Cardiac fibroblast (primary cell): ENCODE measurements around the gene LEMD1.
A peak's percentile ranks its signal among the peaks of the same experiment; 100 is the strongest.

Experiments
- DNase-seq, 2 donors: peaks; one replicate each; pipeline versions ENCODE4 v3.0.0 to v3.0.0-alpha.2; 2010; ENCODE audit warnings: low read depth in 2 of 2
- H3K4me3 ChIP-seq, 2 donors: replicated peaks in 1 of 2; 1 replicate in 1 of 2; 2 replicates in 1 of 2; pipeline ENCODE4 v1.5.1; 2011; ENCODE audit warnings: low read depth in 2 of 2, low read length in 2 of 2, mild to moderate bottlenecking in 2 of 2, moderate library complexity in 1 of 2
- TF ChIP-seq, protein P1 (sequence below): IDR thresholded peaks from one replicate; pipeline ENCODE4 v1.5.1; 2011; ENCODE audit warnings: low read depth, mild to moderate bottlenecking, low read length, inconsistent platforms

Gene LEMD1

DNA sequence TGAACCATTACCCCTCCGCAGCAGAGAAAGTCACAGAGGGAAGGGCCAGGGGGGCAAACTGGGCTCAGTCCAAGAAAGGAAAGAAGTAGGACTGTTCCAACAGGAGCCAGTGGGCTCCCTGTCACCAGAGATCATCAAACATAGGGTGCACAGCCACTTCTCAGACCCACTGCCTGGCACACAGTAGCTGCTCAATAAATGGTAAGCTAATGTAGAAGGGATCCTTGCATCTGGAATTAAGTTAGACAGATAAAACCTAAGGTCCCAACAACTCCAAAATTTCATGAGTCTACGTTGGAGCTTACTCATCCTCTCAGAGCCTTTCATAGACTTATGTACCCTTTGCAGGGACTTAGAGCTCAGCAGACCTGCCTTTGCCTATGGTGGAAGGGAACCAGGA lies 30.5 kb upstream of the LEMD1 start:
- TF ChIP-seq, protein P1, sequence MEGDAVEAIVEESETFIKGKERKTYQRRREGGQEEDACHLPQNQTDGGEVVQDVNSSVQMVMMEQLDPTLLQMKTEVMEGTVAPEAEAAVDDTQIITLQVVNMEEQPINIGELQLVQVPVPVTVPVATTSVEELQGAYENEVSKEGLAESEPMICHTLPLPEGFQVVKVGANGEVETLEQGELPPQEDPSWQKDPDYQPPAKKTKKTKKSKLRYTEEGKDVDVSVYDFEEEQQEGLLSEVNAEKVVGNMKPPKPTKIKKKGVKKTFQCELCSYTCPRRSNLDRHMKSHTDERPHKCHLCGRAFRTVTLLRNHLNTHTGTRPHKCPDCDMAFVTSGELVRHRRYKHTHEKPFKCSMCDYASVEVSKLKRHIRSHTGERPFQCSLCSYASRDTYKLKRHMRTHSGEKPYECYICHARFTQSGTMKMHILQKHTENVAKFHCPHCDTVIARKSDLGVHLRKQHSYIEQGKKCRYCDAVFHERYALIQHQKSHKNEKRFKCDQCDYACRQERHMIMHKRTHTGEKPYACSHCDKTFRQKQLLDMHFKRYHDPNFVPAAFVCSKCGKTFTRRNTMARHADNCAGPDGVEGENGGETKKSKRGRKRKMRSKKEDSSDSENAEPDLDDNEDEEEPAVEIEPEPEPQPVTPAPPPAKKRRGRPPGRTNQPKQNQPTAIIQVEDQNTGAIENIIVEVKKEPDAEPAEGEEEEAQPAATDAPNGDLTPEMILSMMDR = no peak
- no peak for DNase-seq
- no peak overlapping the region for H3K4me3 ChIP-seq

DNA sequence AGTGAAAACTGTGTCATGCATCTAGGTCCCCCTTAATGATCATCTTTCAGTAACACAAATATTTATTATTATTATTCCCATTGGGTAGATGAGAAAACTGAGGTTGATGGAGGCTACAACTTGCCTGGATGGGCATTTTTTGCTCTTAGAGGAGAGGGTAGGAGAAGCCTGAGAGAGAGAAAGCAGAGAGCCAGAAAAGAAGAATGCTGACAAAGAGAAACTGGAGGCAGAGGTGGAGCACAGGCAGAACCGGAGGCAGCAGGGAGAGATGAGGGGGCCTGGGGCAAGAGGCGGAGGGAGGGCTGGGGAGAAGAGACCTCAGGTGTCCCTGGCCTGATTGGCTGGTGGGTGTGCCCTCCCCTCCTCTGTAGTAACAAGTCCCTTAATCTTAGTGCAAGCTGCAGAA lies 29.9 kb upstream of the LEMD1 start:
- TF ChIP-seq, protein P1 = no peak
- no peak for DNase-seq
- no peak overlapping the region for H3K4me3 ChIP-seq

DNA sequence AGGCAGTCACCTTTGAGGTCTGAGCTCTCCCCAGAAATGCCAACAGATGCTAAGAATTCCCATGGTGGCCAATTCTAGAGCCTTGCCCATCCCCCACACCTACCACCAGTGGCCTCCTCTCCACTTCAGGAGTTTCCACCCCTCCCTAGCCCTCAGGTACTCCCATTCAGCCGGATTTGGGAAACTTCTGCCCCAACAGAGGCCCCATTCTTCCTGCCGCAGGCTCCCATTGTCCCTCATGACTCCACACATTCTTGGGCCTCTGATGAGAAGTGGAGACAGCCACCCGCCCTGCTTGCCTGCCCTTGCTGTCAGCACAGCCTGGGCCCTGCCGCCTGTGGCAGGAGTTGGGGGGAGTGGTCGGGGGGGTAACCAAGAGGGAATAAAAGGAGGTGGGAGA lies 29.3 kb upstream of the LEMD1 start:
- H3K4me3 ChIP-seq = no peak overlapping the region
- DNase-seq = no peak
- TF ChIP-seq, protein P1 = no peak

DNA sequence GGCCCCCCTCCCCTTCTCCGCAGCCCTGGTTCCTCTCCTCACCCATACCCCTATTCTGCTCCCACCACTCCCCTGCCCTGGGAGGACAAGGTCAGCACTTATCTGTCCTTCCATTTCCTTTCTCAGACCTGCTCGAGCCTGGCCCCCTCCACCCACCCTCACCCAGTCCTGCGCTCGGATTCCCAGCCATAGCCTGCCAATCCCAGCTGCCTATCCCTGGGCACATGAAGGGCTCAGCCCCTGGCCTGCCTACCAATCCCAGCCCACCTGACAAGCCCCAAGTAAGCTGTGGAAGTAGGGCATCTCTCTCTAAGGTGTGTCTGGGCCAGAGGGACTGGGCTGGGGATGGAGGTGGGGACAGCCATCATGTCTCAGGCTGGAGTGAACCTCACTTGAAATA lies 28.6 kb upstream of the LEMD1 start:
- no peak for DNase-seq
- TF ChIP-seq, protein P1 = no peak
- H3K4me3 ChIP-seq = no peak overlapping the region

DNA sequence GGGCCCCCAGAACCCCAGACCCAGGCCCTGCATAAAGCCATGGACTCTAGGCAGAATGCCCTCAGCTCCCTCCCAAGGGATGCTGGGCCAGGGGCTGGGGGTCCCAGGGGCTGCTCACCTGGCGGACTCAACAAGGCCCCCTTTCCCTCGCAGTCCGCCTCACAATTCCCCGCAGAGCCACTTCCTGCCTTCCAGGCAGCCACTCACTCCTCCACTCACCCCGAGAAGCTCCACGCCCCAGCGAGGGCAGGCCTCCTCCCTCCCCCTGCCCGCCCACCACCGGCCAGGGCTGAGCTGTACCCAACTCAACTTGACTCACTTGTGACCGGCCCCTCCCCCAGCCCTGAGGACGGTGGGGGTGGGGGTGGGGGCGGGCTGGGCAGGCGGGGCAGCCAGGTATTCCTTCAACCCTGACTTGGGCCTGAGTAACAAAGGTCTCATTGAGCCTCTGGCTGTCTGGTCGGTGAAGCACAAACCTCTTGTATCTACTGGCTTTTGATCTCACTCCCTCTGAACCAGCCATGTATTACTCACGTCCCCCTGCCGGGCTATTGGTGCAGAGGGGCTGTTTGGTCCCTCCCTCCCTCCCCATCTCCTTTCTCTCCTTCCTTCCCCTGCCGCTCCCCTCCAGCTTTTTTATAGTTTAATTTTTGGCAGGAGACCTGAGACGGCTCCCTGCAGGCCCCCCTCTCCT lies 28.0 kb upstream of the LEMD1 start:
- DNase-seq = peak; percentile 22 to 66
- H3K4me3 ChIP-seq = peak overlapping the region in 1 of 2 donors; percentile 46
- TF ChIP-seq, protein P1 = no peak

DNA sequence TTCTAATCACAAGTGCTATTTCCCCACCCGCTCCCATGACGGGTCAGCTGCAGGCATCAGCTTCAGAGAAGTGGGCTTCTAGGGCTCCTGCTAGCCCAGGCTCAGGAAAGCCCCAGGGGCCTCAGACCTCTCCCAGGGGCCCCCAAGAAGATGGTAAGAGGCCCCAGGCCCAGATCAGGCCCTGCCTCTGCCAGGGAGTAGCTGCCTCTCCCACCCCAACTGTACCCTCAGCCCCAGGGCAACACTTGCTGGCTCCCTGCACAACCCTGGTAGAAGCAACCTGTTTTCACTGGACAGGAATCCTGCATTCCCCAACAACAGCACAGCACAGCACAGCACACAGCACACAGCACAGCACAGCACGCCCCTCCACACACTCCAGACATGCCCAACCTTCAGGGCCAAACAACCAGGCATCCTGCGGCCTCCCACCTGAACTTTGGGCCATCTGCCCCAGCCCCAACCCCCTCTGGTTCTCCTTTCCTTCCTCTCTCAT lies 27.4 kb upstream of the LEMD1 start:
- peak overlapping the region in 1 of 2 donors; percentile 46 for H3K4me3 ChIP-seq
- no peak for DNase-seq
- TF ChIP-seq, protein P1 = no peak
